Kidney tubule cell (primary cell): ENCODE measurements around the gene ATXN7L1.
"Not testable (repeated sequence)": the region's sequence is repeated elsewhere in the genome, so short reads cannot be mapped to it uniquely, and the experiment has no call there.

Source experiments
- DNase-seq: peaks from one replicate; pipeline ENCODE4 v3.0.0-alpha.2; 2018; ENCODE audit warnings: low spot score

The ATXN7L1 gene

DNA sequence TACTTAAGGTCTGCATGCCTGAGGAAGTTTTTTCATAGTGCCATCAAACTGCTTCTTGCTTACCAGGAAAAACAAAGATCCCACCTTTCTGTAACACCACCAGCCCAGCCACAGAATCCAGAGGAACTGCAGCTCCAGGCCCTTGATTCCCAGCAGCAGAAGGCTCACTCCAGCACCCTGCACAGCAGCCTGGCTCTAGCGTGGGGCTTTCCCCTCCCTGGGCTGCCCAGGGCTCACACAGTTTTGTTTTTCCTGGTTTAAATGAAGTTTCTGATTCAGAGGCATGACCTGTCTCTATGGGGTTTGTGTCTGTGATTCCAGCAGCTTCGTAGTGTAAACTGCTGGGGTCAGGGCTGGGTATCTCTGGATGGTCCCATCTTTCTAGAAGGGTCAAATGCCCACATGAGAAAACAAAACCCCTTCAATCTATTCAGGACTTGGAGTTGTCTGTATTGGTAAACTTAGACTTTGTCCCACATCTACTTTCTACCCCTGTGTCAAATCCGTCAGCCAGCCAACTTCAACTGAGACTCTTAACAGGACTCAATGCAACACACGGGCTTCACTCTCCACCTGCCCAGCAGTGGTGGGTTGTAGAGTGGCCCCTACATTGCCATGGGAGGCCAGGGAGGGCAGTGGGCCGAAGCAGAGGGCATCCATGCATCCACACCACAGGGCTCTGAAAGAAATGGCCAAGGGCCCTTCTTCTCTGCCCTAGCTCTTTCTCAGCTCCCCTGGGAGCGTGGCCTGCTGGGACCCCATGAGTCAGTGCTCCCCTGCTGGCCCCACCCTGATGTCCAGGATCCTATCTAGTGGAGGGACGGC, 73.6 kb downstream of the ATXN7L1 start:
- DNase-seq = peak; percentile 69

DNA sequence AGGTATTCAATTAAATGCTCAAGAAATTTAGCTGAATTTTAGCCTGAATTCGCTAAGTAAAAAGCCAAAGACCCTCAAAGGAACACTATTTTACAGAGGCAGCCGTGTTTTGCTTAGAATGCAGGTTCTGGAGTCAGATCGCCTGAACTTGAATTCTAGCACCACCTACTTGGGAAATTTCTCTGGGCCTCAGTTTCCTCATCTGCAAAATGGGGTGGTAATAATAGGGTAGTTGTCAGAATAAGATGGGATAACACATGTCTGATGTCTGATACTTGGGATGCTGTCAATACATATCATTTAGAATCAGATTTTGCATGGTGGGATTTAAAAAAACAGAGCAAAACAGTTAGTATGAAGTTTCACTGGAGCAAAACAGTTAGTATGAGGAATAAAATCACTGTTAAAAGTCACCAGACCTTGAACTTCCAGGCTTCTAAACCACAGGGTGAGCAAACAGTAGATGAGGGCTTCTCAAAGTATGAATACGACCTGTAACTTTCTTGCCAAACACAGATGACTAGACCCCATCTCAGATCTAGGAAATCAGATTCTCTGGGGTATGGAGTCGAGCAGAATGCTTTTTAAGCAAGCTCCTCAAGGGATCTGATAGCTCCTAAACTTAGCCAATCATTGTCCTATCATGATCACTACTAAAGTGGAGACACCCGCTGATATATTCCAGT, 75.4 kb downstream of the ATXN7L1 start:
- DNase-seq = peak; percentile 50

DNA sequence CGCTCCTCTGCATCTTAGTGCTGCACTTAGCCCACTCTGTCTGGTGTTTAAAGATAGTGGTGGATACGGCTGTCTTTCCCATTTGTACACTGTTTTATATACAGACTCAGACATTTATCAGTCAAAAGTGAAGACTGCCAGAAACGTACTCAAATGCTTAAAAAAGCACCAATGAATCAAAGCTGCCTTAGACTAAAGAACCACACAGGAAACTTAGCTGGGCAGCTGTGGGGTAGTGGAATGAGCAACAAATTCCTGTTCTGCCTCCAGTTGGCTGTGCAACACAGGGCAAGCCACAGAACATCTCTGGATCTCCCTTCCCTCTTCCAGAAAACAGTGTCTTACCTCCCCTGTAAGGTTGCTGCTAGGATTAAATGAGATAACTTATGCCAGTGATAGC, 76.0 kb downstream of the ATXN7L1 start:
- no peak for DNase-seq

DNA sequence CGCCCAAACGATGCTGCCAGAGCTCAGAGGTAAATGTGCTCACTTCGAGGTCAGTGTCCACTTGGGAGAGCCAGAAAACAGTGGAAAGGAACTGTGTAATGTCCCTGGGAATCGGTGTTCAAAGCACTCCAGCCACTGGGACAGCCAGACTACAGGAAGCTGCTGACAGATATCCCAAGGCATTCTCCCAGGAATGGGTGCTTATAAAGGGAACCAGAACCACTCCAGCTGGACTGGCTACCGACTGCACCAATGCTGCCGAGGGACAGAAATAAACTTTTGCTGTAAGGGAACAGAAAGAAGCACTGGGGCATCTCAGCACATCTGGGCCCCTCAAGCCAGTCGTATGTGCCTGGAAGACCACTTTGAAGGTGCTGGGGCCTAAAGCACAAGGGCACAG, 76.7 kb downstream of the ATXN7L1 start:
- no peak for DNase-seq

DNA sequence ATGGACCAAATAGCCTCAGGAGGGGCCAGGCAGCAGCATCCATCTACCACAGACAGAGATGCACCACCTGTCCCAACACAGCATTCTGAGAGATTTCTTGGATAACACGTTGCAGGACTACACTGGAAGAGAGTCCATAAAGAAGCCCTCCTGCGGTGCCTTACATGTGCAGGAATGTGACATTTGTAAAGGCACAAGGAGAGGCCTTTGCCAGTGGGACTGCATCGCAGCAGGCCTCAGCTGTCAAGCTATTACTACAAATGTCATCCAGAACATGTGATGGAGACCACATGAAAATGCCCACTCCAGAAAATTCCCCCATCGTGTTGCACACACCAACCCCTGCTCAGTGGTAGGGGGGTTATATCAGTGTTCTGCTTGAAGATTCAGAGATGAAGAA, 77.4 kb downstream of the ATXN7L1 start:
- no peak for DNase-seq

DNA sequence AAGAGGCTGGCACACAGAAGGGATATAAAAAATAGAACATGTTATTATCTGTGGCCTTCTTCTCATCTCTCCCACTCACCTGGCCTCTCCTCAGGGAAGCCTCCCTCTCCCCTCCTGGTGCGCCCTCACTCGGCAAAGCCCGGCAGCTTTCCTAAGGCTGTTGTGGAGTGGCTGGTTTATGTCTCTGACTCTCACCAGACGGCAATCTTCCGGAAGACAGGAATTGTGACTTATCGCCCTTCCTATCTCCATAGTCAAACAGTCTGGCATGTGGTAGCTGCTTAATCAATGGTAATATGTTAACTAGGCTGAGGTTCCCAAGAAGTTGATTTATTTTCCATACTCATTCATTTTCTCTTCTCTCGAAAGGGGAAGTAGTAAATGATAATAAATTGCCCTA, 78.7 kb downstream of the ATXN7L1 start:
- no peak for DNase-seq

DNA sequence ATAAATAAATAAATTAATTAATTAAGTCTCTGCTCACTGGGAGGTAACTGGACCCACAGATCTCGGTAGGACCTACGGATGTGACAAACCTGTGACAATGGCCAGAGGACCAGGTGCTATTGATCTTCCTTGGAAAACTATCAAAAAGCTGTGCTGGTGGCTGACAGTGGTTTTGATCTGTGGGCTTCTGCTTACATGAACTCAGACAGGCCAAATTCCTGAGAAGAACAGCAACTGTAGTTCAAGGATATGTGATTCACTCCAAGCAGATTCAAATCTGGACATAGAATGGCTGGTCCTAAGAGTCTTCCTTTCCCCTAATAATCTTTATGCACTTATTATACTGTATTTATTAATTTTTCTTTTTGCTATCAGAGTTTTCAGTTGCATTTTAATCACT, 80.0 kb downstream of the ATXN7L1 start:
- no peak for DNase-seq

DNA sequence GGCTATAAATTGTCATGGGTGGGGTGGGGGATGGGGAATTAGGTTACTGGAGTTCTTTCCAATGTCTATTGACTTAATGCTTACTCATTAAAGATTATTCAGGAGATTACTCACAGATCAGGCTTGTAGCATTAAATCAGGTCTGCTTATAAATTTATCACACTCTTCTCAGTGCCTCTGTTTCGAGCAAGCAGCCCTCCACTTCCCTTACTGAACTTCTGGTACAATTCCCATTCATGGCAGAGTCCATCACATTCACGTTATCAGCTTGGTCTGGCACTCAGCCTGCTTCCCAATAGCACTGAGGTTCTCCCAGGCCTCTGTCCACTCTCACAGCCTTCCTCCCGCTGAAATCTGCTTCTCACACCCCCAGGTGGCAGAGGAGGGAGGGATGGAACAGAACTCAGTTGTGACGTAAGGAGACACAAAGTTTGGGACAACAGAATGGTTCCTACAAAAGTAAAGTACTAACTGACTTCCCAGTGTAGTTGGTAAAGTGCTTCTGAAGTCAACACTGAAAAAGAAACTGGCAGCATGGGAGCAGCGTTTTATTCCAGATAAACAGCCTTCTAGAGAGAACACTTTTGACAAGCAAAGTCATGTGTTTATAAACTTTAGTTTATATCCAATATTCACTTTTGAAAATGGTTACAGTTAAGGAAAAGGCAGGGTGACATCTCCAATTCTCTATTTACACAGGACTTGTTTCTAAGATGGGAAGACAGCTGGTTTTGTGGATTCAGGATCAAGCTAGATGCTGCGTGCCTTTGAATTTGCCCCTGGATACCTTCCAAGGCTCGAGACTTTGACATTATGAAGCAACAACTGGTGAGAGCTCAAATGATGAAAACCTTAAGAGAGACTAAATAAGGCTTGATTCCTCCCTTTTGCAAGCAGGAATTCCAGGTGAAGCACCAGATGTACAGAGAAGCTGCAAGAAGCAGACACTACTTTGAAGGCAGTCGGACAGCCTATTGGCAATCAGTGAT, 81.4 kb downstream of the ATXN7L1 start:
- DNase-seq = peak; percentile 33

DNA sequence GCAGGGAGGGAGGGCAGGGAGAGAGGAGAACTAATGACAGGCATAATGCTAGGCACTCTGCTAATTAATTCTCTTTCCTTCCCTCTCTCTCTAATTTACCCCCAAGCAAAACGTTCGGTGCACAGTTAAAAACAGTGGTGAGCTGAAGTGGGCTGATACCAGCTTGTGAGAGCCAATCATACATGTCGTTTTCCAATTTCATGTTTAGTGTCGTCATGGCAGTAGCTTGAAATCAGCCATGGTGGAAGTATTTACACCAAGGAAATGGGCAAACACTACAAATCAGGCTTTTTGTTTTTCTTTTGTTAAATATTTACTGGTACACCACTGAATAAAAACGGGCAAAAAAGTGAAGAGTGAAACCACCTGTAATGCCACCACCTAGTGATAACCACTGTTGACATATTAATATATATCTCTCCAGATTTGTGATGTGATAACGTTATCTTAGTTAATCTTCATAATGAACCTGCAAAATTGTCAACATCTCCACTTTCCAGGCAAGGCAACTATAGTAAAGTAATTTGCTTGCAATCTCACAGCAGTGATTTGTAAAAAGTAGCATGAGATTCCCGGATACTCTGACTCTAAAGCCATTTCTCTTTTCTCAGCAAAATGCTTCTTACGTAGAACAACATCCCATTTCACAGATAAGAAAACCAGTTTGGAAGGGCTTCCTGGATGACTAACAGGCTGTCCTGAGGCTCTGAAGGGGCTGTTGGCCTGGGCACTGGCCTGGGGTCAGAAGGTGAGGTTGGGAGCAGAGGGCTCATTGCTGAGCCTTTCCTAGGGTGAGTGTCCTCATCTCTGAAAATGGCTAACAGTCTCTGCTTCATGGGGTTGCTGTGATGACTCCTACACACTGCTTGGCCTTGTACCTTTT, 83.7 kb downstream of the ATXN7L1 start:
- no peak for DNase-seq

DNA sequence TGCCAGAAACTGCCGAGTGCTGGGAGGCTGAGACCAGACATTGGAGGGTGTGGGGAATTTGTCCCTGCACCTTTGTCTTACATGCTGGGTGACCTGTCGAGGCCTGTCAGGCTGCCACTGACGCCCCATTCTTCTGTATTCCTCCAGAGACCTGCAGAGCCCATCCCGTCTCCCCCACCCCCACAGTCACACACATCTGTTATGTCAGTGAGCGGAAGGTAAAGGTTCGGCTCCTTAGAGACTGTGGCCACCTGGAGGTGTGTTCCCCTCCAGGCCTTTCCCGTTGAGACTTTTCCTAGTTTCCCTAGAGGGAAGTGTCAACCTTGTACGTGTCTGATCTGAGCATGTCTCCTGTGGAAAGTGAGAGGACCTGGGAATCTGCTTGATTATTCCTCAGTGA, 84.5 kb downstream of the ATXN7L1 start:
- DNase-seq = no peak

DNA sequence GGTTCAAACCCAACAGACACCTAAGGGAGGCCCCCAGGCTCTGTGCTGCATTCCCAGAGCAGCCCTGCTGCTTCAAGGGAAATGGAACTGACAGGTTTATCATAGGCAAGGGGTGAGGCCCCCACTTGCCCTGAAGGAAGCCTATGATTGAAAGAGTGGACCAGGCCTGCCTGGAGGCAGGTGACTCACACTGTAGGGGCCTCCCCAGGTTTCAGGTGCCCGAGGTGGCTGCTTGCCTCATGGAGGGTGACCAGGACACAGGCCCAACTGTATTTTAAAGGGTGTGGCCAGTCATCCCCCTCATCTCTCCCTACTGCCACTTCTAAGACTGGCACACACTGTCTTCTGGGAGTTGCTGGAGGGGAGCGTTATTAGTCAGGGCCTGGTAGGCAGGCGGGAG, 85.4 kb downstream of the ATXN7L1 start:
- peak; percentile 71 for DNase-seq

DNA sequence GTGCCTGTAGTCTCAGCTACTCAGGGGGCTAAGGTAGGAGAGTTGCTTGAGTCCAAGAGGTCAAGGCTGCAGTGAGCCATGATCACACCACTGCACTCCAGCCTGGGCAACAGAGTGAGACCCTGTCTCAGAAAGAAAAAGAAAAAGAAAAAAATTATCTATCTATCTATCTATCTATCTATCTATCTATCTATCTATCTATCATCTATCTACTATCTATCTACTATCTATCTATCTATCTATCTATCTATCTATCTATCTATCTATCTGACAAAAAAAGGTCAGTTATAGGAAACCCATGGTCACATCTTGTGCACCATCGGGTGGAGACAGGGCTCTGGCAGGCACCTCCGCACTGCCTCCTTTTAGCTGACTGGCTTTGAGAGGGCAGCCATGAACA, 85.9 kb downstream of the ATXN7L1 start:
- not testable (repeated sequence) for DNase-seq

DNA sequence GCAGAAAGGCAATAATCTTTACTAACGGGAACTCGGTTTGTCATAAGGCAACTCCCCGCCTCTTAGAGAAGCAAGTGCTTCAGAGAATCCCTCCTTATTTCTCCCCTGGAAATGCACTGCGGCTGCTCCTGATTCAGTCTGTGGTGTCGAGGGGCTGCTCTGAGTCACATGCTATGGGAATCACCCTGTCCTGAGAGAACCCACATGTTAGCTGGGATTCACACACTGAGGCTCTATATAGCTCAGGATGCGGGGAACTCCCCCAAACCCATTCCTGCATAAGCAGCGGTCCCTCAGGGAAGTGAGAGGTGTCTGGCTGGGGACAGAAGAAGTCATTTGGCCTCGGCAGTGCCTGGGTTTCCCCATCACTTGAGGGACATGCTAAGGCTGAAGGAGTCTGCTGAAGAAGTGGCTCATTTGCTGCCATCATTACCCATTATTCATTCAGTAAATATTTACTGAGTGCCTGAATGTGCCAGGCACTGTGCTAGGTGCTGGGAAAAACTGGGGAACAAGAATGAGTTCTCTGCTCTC, 87.5 kb downstream of the ATXN7L1 start:
- DNase-seq = no peak

DNA sequence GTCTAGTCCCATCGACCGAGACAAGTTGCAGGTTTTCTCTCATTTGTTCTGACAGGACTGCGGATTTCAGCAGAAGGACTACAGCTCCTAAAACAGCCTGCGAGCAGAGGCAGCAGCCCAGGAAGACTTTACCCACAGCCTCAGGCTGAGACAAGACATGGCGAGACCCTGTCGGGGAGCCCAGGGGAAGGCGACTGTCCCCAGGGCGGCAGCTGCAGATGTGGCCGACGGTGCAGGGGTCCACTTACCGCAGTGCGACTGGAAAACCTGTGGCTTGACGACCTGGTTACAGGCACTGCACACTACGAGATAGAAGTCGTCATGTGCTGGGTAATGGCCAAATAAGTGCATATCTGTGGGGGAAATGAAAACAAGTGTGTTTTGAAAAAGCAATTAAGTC, 88.0 kb downstream of the ATXN7L1 start:
- no peak for DNase-seq

DNA sequence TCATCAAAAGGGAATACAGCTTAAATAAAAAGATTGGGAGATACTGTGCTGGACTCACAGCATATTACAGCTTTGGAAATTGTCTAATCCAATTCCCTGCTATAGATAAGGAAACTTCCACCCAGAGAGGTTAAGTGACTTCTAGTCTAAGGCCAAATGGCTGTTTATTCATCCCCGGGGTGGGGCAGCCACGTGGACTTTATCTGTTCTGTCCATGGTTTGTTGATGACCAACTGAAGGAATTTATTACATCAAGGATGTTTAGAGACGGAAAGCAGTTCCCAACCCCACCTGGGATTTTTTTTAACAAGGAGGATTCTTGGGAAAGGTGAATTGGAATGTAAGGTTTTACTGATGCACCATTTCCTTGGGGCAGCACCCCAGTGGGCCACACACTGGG, 88.6 kb downstream of the ATXN7L1 start:
- no peak for DNase-seq

DNA sequence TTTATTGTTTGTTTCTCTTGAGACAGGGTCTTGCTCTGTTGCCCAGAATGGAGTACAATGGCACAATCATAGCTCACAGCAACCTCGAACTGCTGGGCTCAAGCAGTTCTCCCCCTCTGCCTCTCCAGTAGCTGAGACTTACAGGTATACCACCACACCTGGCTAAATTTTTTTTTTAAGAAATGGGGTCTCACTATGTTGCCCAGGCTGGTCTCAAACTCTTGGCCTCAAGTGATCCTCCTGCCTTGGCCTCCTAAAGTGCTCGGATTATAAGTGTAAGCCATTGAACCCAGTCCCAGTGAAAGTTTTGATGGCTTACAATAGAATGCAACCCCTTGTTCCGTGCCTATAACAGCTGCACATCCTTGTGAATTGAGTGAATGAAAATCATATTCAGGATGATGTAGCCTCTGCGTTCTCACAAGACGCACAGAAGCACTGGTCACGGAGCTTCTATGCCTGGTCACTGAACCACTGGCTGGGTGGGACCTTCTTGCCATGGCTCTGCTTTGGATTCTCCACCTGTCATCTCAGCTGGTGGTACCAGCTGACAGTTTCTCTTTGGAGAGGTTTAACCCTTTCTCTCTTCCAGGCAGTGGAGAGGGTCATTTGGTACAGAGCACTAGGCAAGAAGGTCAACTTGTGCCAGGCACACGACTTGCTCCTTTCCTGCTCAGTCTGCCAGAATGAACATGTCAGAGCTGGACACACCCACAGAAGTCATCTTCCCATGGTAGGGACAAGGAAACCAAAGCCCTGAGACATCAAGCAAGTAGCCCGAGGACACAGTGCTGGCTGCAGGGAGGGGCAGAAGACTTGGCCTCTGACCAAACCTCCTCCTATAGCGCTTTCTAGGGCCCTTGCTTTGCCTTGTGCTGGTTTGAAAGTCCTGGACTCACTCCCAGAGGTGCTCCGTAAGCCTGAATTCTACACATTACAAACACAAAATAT, 89.6 kb downstream of the ATXN7L1 start:
- DNase-seq = peak; percentile 31

DNA sequence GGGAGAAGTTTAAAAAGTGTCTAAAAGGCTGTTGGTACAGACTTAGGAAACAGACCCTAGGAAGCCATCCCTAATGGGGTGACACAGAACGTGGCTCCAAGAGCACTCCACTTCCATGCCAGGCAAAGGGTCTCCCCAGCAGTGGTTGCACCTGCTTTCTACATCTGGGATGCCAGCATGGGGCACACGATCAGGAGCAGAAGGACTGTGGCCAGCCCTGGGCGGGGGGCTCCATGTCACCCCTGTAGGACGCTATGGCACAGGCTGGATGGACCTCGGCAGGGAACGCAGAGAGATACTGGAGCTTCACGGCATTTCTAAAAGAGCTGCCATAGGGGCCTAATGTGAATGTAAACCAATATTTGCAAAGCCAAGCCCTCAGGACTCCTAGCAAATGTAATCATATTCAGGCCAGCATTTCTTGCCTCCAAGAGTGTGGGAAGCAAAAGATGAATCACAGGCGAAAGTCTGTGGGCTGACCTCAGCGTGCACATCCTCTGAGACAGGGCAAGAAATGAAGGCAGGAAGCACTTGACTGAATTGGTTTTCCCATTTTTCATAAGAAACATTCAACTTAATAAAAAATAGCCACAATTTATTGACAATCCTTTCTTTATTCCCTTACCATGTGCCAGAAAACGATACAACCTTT, 93.9 kb downstream of the ATXN7L1 start:
- peak; percentile 67 for DNase-seq

DNA sequence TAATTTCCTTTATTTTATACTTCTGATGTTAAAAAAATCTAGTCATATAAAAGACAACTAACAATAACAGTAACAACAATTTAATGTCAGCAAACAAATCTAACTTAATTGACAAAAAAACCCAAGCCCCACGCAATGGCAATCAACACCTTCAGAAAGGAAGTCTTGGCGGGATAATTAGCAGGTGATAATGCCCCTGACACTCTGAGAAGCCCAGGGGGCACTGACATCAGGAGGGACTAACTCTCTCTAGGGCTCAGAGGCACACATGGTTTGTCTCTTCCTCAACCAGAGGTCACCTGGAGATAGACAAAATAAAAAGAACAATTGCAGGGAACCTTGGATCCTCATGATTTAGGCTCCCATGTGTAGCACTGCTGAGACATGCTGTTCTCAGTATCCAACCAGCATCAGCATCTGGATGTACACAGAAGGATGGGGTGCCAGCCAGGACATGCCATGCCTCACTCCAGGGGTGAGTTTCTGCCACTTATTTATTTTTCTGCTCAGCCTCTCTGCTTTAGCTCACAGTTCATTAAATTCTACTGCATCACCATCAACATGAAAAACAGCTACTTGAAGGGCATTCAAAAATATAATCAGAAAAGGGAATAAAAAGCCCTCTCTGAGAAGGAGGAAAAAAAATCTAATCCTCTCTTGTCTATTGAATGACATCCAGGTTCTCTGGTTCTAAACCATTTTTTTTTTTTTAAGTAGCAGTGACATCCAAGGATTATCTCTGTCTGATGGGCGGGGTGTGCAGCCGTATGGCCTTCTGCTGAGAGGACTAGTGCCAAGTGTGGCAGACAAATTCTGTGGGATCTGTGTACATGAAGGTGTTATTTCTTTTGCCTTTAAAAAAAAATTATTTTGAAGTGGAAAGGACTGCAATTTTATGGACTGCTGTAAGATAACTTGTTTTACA, 96.3 kb downstream of the ATXN7L1 start:
- DNase-seq = no peak
